GM12878 (cell line): ENCODE results near the gene RBMS3. TPM values are rescaled to one million over a fixed set of nuclear protein-coding genes. Genes with fewer than 3 reads are reported as not detected.
A peak's percentile ranks its signal among the peaks of the same experiment; 100 is the strongest.

Experiments
- ATAC-seq: fragments of 200-7000 bp; cut with Tn5 transposase; 3 replicates; pipeline ENCODE4 v1.9.1; 2020; ENCODE audit warnings: mild to moderate bottlenecking, moderate library complexity
- BruUV-seq: library from RNA; stranded (reverse); fragments of 400-500 nt; replicated peaks from 2 replicates; lab custom pipeline; 2021; lab: Mats Ljungman, UMichigan
- CTCF ChIA-PET: fragments of 300-600 bp; sonication (Branson Sonifier 250); formaldehyde crosslinking; extraction: SDS; loops from one replicate; lab custom pipeline; 2021; ENCODE audit warnings: inconsistent platforms; lab: Yijun Ruan, JAX
- POLR2A ChIA-PET: fragments of 350-600 bp; formaldehyde crosslinking; extraction: SDS; loops from one replicate; lab custom pipeline; 2021; ENCODE audit warnings: inconsistent platforms; lab: Charles Lee
- RAD21 ChIA-PET: fragments of 300-600 bp; sonication (Branson Sonifier 250); formaldehyde crosslinking; loops from one replicate; lab custom pipeline; 2023; ENCODE audit warnings: antibody characterized with exemption; ENCODE audit not compliant: unreplicated experiment; lab: Charles Lee
- SMC1A ChIA-PET: fragments of 300-600 bp; sonication (Branson Sonifier 250); formaldehyde crosslinking; loops from one replicate; lab custom pipeline; 2023; ENCODE audit not compliant: unreplicated experiment, uncharacterized antibody; lab: Charles Lee
- DNase-seq: peaks from one replicate; pipeline ENCODE4 v3.0.0-alpha.2; 2011; ENCODE audit warnings: low read depth, low spot score
- FAIRE-seq: peaks from 3 replicates; lab custom pipeline; 2011; peaks lifted over from hg19 to GRCh38; lab: Jason Lieb, UNC
- H2AFZ ChIP-seq: 2 replicates; pipeline ENCODE4 v1.6.0; 2011; ENCODE audit warnings: low read depth, low read length, control low read depth; ENCODE audit not compliant: control insufficient read depth
- H3K27ac ChIP-seq: 2 replicates; pipeline ENCODE4 v1.5.1; 2011; ENCODE audit warnings: control low read depth; ENCODE audit not compliant: control insufficient read depth, insufficient read depth
- H3K27me3 ChIP-seq, 2 experiments: replicated peaks in 1 of 2; 2 replicates each; pipeline versions ENCODE4 v1.6.0 to v1.6.1; 2011; ENCODE audit warnings: low read length in 1 of 2; ENCODE audit not compliant: control insufficient read depth in 2 of 2, insufficient read depth in 2 of 2
- H3K36me3 ChIP-seq, 2 experiments: 2 replicates each; pipeline ENCODE4 v1.5.1; 2011; ENCODE audit warnings: low read length in 1 of 2; ENCODE audit not compliant: control insufficient read depth in 2 of 2, insufficient read depth in 2 of 2
- H3K4me1 ChIP-seq: 2 replicates; pipeline ENCODE4 v1.6.1; 2011; ENCODE audit warnings: mild to moderate bottlenecking, low read length, moderate library complexity, mixed read lengths; ENCODE audit not compliant: control insufficient read depth, insufficient read depth
- H3K4me2 ChIP-seq: 2 replicates; pipeline ENCODE4 v1.6.0; 2011; ENCODE audit warnings: control low read depth; ENCODE audit not compliant: control insufficient read depth, insufficient read depth
- H3K4me3 ChIP-seq: fragments of 200-600 bp; sonication (generic); 2 replicates; pipeline ENCODE4 v1.5.1; 2016
- H3K79me2 ChIP-seq: 2 replicates; pipeline ENCODE4 v1.6.0; 2011; ENCODE audit warnings: low read length; ENCODE audit not compliant: control insufficient read depth, insufficient read depth
- H3K9ac ChIP-seq: 2 replicates; pipeline ENCODE4 v1.8.0; 2011; ENCODE audit warnings: low read length, control low read depth, mixed read lengths; ENCODE audit not compliant: control insufficient read depth, insufficient read depth
- H3K9me3 ChIP-seq: replicated peaks from 3 replicates; pipeline ENCODE4 v1.5.1; 2011; ENCODE audit warnings: mild to moderate bottlenecking, low read length; ENCODE audit not compliant: control insufficient read depth, insufficient read depth
- H4K20me1 ChIP-seq: 2 replicates; pipeline ENCODE4 v1.6.0; 2011; ENCODE audit not compliant: control insufficient read depth, insufficient read depth
- BCL11A ChIP-seq: IDR thresholded peaks from 2 replicates; pipeline ENCODE4 v1.6.1; 2011; ENCODE audit warnings: low read depth, low read length
- CREM ChIP-seq: IDR thresholded peaks from 2 replicates; pipeline ENCODE4 v1.6.1; 2014; ENCODE audit warnings: antibody characterized with exemption, low read depth
- DPF2 ChIP-seq: fragments of 450-650 bp; IDR thresholded peaks from 2 replicates; pipeline ENCODE4 v1.6.1; 2017; ENCODE audit warnings: mild to moderate bottlenecking
- EP300 ChIP-seq, 2 experiments: fragments of 150-350 bp in 1 of 2; IDR thresholded peaks; 2 replicates each; pipeline ENCODE4 v1.6.1; 2011 to 2012; ENCODE audit warnings: low read depth in 2 of 2, low read length in 2 of 2, borderline replicate concordance in 1 of 2, improper control_type of control experiment in 1 of 2, inconsistent platforms in 1 of 2; ENCODE audit not compliant: control insufficient read depth in 1 of 2
- EZH2 ChIP-seq: IDR thresholded peaks from 2 replicates; pipeline ENCODE4 v1.6.1; 2012; ENCODE audit warnings: low read depth, mild to moderate bottlenecking, control low read depth, inconsistent platforms, low read length, borderline replicate concordance; ENCODE audit not compliant: control insufficient read depth
- GABPA ChIP-seq: IDR thresholded peaks from 2 replicates; pipeline ENCODE4 v1.6.1; 2014; ENCODE audit warnings: antibody characterized with exemption, low read depth, mild to moderate bottlenecking, inconsistent platforms
- JUNB ChIP-seq: IDR thresholded peaks from 2 replicates; pipeline ENCODE4 v1.6.1; 2016; ENCODE audit warnings: antibody characterized with exemption, mild to moderate bottlenecking
- NFIC ChIP-seq: IDR thresholded peaks from 2 replicates; pipeline ENCODE4 v1.6.1; 2012; ENCODE audit warnings: low read depth, mild to moderate bottlenecking, inconsistent platforms, low read length, moderate library complexity
- PAX5 ChIP-seq: IDR thresholded peaks from 2 replicates; pipeline ENCODE4 v1.6.1; 2011; ENCODE audit warnings: low read depth, low read length, borderline replicate concordance
- RUNX3 ChIP-seq: IDR thresholded peaks from 2 replicates; pipeline ENCODE4 v1.6.1; 2012; ENCODE audit warnings: low read length, inconsistent platforms
- SMAD5 ChIP-seq: IDR thresholded peaks from 2 replicates; pipeline ENCODE4 v1.6.1; 2016; ENCODE audit warnings: antibody characterized with exemption, low read depth
- WGBS: methylation state at CpG from one replicate; pipeline ENCODE4 v1.1.6; 2016; ENCODE audit warnings: low lambda C conversion rate; ENCODE audit not compliant: insufficient replicate concordance, insufficient coverage; ENCODE audit errors: missing lambda C conversion rate; 5-methylcytosine and 5-hydroxymethylcytosine counted together
- in situ Hi-C: fragments of 300-500 bp; cut with MboI; formaldehyde crosslinking; loops from 9 replicates; pipeline ENCODE4 v1.14.3; 2018; ENCODE audit warnings: mixed read lengths
- intact Hi-C: fragments of 100-400 bp; cut with micrococcal nuclease; formaldehyde crosslinking; loops from one replicate; pipeline ENCODE4 v1.14.2; 2022; ENCODE audit not compliant: unreplicated experiment
- polyA plus RNA-seq, 11 experiments: library from polyadenylated mRNA; depleted of rRNA in 4 of 11; unstranded in 6 of 11; stranded (reverse) in 5 of 11; fragments of >200 nt; fragmentation: Nextera tagmentation in 4 of 11; fragmentation: Illumina TruSeq in 1 of 11; extraction: Ambion mirVana in 4 of 11; extraction: Trizol in 1 of 11; gene quantifications; 1 replicate in 1 of 11; 2 replicates in 10 of 11; pipeline versions ENCODE4 v1.2.1 to v1.2.3, GENCODE V29; 2011 to 2016; ENCODE audit warnings: inconsistent platforms in 2 of 11, missing spikeins in 2 of 11, low read depth in 1 of 11
- total RNA-seq, 4 experiments: library from RNA; depleted of rRNA in 3 of 4; stranded (reverse); fragments of >200 nt in 3 of 4; fragmentation: Illumina TruSeq in 1 of 4; extraction: Trizol in 1 of 4; gene quantifications; 2 replicates each; pipeline versions ENCODE4 v1.2.1 to v1.2.3, GENCODE V29; 2013 to 2021

RBMS3 gene
- total and polyA plus RNA-seq, 10 of the 15 experiments (the other 5 are each of a cell fraction or from before 2014, with no cell fraction given), result 0.79 to 4.7 (median 3.1) TPM

DNA sequence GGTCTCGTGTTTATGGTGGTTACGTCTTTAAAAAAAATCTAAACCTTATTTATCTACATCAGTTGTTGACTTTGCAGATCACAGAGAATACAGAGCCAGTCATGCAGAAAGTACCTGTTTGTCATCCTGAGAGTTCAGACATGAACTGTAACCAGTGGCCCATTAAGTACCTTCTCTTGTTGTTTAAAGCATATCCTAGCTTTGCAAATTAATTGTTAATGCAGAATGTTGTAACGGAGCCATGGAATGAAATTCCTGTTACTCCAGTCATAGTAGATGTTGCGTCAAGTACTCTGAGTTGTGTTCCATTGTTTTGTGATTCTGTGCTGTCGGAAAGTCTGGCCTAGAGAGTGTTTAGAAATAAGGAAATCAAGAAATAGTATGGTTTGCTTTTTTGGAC, 205.2 kb downstream of the RBMS3 start:
- FAIRE-seq (peak; percentile 92), ATAC-seq (peak; percentile 85), DNase-seq (peak; percentile 30)
- ChIA-PET CTCF (interaction anchor here (0.8 kb wide), 1 partner anchor 122 kb away, joined by 3 read pairs; no protein-coding TSS in a partner anchor), POLR2A (no interaction called here), RAD21 (interaction anchor here (1.1 kb wide), 1 partner anchor 205 kb away, joined by 3 read pairs; no protein-coding TSS in a partner anchor), SMC1A (interaction anchor here (1.1 kb wide), 1 partner anchor 98 kb away, joined by 3 read pairs; no protein-coding TSS in a partner anchor)
- Histone ChIP-seq H3K4me3 (no peak overlapping the region), H3K4me1 (no peaks in the 10 kb centered on the region), H3K9me3 (no peaks in the 10 kb centered on the region; the same call in 2 of the 3 replicates), H3K4me2 (no peak overlapping the region), H3K79me2 (no peaks in the 10 kb centered on the region), H3K9ac (no peak overlapping the region)
- in situ Hi-C loops, result no loop called here
- no TSS peak for BruUV-seq
- TF ChIP-seq EZH2 (no peak), DPF2 (0 out of 2 replicates have a peak, but pooled peaks have one; percentile 19), GABPA (no peak), JUNB (peak; percentile 66), NFIC (peak; percentile 43; the same call in 1 of the 2 replicates), SMAD5 (no peak), RUNX3 (0 out of 2 replicates have a peak, but pooled peaks have one; percentile 24), EP300 (IDR thresholded peaks at IDR 0.05; ENCODE audit: borderline replicate concordance in 1 of 2, control insufficient read depth in 1 of 2, low read depth in 2 of 2, low read length in 2 of 2) (0 out of 4 replicates have a peak, but pooled peaks of 1 of the 2 experiments have one; percentile 28), BCL11A (0 out of 2 replicates have a peak, but pooled peaks have one; percentile 11), PAX5 (peak; percentile 66; the same call in 1 of the 2 replicates), CREM (peak; percentile 25; the same call in 1 of the 2 replicates)
- TF ChIP-seq, all 136 proteins: peak for 8
- no peak overlapping the region for H3K27ac ChIP-seq
- H2AFZ ChIP-seq, result no peak overlapping the region
- no peaks in the 10 kb centered on the region for H3K27me3 ChIP-seq
- H3K36me3 ChIP-seq, result no peaks in the 10 kb centered on the region
- intact Hi-C loops, result no loop called here
- 57% methylated on average over 5 of the region's 5 CpGs for WGBS
- H4K20me1 ChIP-seq, result no peaks in the 10 kb centered on the region
